PC-9 (cell line): ENCODE results near the gene LRTM1.

Experiments used
- EZH2 ChIP-seq: fragments of 200-600 bp; sonication (generic); IDR thresholded peaks from 2 replicates; pipeline ENCODE4 v1.8.0; 2017; ENCODE audit warnings: antibody characterized with exemption, low read depth
- TF ChIP-seq, protein P1 (sequence below): fragments of 200-600 bp; sonication (generic); conservative IDR thresholded peaks from 2 replicates; pipeline ENCODE4 v1.6.1; 2017; ENCODE audit warnings: mixed run types, antibody characterized with exemption, mild to moderate bottlenecking, moderate library complexity

DNA sequence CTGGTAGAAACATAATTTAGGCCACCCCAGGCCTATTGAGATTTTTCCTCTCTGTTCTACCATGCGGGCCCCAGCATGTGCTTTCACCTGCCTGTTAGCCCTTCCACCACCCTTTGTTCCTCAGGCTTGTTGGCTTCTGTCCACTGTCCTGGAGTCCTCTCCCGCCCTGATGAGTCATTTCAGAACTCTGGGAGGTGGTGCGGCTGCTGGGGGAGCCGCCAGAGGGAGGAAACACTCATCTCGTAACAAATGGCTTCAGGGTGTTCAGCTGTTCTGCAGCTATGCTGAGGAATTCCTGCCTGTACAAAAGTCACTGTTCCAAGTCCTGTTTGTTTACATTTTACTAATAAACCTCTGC lies 36.3 kb downstream of the LRTM1 start:
- TF ChIP-seq EZH2, result no peak
- TF ChIP-seq, protein P1, sequence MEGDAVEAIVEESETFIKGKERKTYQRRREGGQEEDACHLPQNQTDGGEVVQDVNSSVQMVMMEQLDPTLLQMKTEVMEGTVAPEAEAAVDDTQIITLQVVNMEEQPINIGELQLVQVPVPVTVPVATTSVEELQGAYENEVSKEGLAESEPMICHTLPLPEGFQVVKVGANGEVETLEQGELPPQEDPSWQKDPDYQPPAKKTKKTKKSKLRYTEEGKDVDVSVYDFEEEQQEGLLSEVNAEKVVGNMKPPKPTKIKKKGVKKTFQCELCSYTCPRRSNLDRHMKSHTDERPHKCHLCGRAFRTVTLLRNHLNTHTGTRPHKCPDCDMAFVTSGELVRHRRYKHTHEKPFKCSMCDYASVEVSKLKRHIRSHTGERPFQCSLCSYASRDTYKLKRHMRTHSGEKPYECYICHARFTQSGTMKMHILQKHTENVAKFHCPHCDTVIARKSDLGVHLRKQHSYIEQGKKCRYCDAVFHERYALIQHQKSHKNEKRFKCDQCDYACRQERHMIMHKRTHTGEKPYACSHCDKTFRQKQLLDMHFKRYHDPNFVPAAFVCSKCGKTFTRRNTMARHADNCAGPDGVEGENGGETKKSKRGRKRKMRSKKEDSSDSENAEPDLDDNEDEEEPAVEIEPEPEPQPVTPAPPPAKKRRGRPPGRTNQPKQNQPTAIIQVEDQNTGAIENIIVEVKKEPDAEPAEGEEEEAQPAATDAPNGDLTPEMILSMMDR, result peak; percentile 48
